DMS114 treated with DMSO at 0.1 percent for 48 hours (cell line): Measurements from ENCODE around the gene GRHL3.

Source experiments
- DNase-seq: peaks from one replicate; lab custom pipeline; 2025; ENCODE audit not compliant: unreplicated experiment; lab: John Stamatoyannopoulos, UW

Gene GRHL3

GRCh38 chr1:24340770-24341169 is 21.6 kb downstream of the GRHL3 start:
- no peak for DNase-seq

GRCh38 chr1:24341260-24341659 is 22.1 kb downstream of the GRHL3 start:
- no peak for DNase-seq

GRCh38 chr1:24343412-24344089 is 24.4 kb downstream of the GRHL3 start:
- no peak for DNase-seq

GRCh38 chr1:24344090-24344742 is 25.1 kb downstream of the GRHL3 start:
- DNase-seq = no peak

- DNase-seq = no peak
Measured at GRCh38 chr1:24345334-24345733, 26.2 kb downstream of the GRHL3 start.

GRCh38 chr1:24347159-24347934 is 28.2 kb downstream of the GRHL3 start:
- no peak for DNase-seq

- no peak for DNase-seq
Measured at GRCh38 chr1:24348196-24348595, 29.0 kb downstream of the GRHL3 start.

- no peak for DNase-seq
Measured at GRCh38 chr1:24349891-24350290, 30.7 kb downstream of the GRHL3 start.

- DNase-seq = no peak
Measured at GRCh38 chr1:24351247-24351646, 32.1 kb downstream of the GRHL3 start.

- no peak for DNase-seq
Measured at GRCh38 chr1:24351918-24352627, 32.9 kb downstream of the GRHL3 start.

- DNase-seq = no peak
Measured at GRCh38 chr1:24353292-24353891, 34.2 kb downstream of the GRHL3 start.

GRCh38 chr1:24355466-24355865 is 36.3 kb downstream of the GRHL3 start:
- DNase-seq = no peak

GRCh38 chr1:24357038-24357437 is 37.9 kb downstream of the GRHL3 start:
- DNase-seq = no peak

- no peak for DNase-seq
Measured at GRCh38 chr1:24360681-24361080, 41.5 kb downstream of the GRHL3 start.

GRCh38 chr1:24361811-24362210 is 42.7 kb downstream of the GRHL3 start:
- DNase-seq = no peak

- DNase-seq = no peak
Measured at GRCh38 chr1:24362396-24362795, 43.2 kb downstream of the GRHL3 start.

- no peak for DNase-seq
Measured at GRCh38 chr1:24362982-24363614, 43.9 kb downstream of the GRHL3 start.

- DNase-seq = no peak
Measured at GRCh38 chr1:24363994-24364393, 44.8 kb downstream of the GRHL3 start.

- DNase-seq = no peak
Measured at GRCh38 chr1:24364605-24364974, 45.4 kb downstream of the GRHL3 start.

- DNase-seq = no peak
Measured at GRCh38 chr1:24364975-24365678, 46.0 kb downstream of the GRHL3 start.
